HG03196 (cell line): ENCODE data around the gene FASTKD1.
"Not testable (repeated sequence)": the region's sequence is repeated elsewhere in the genome, so short reads cannot be mapped to it uniquely, and the experiment has no call there.

Experiments
- ATAC-seq: cut with Tn5 transposase; IDR thresholded peaks from one replicate; pipeline ENCODE4 v1.9.1; 2021; ENCODE audit not compliant: unreplicated experiment

FASTKD1 gene

GRCh38 chr2:169571571-169571970, 2.1 kb downstream of the FASTKD1 start:
- no peak for ATAC-seq

GRCh38 chr2:169570752-169571151, 2.9 kb downstream of the FASTKD1 start:
- not testable (repeated sequence) for ATAC-seq

- no peak for ATAC-seq
Observed at GRCh38 chr2:169569948-169570347, 3.7 kb downstream of the FASTKD1 start.

- ATAC-seq: no peak
Observed at GRCh38 chr2:169565686-169566085, 8.0 kb downstream of the FASTKD1 start.

- ATAC-seq: no peak
Observed at GRCh38 chr2:169562519-169562918, 11.1 kb downstream of the FASTKD1 start.

GRCh38 chr2:169562084-169562483, 11.6 kb downstream of the FASTKD1 start:
- not testable (repeated sequence) for ATAC-seq

- ATAC-seq: no peak
Observed at GRCh38 chr2:169561364-169561763, 12.3 kb downstream of the FASTKD1 start.

GRCh38 chr2:169546756-169547155, 26.9 kb downstream of the FASTKD1 start:
- ATAC-seq: no peak

GRCh38 chr2:169542433-169542832, 31.2 kb downstream of the FASTKD1 start:
- ATAC-seq: no peak

GRCh38 chr2:169540146-169540545, 33.5 kb downstream of the FASTKD1 start:
- ATAC-seq: no peak

- ATAC-seq: not testable (repeated sequence)
Observed at GRCh38 chr2:169539460-169539859, 34.2 kb downstream of the FASTKD1 start.

GRCh38 chr2:169528271-169528701, 45.4 kb downstream of the FASTKD1 start:
- ATAC-seq: peak; percentile 72

- no peak for ATAC-seq
Observed at GRCh38 chr2:169526451-169526850, 47.2 kb downstream of the FASTKD1 start.

GRCh38 chr2:169525434-169525833, 48.2 kb downstream of the FASTKD1 start:
- no peak for ATAC-seq

GRCh38 chr2:169523681-169524080, 50.0 kb downstream of the FASTKD1 start:
- no peak for ATAC-seq

- no peak for ATAC-seq
Observed at GRCh38 chr2:169520896-169521295, 52.8 kb downstream of the FASTKD1 start.

- ATAC-seq: not testable (repeated sequence)
Observed at GRCh38 chr2:169516488-169516995, 57.1 kb downstream of the FASTKD1 start.

- not testable (repeated sequence) for ATAC-seq
Observed at GRCh38 chr2:169514758-169515157, 58.9 kb downstream of the FASTKD1 start.

GRCh38 chr2:169513926-169514325, 59.7 kb downstream of the FASTKD1 start:
- ATAC-seq: no peak

GRCh38 chr2:169513094-169513493, 60.6 kb downstream of the FASTKD1 start:
- no peak for ATAC-seq

- no peak for ATAC-seq
Observed at GRCh38 chr2:169512525-169512924, 61.1 kb downstream of the FASTKD1 start.

GRCh38 chr2:169511818-169512217, 61.8 kb downstream of the FASTKD1 start:
- ATAC-seq: no peak

GRCh38 chr2:169510496-169510895, 63.2 kb downstream of the FASTKD1 start:
- no peak for ATAC-seq
